Retinal pigment epithelial cell (primary cell): ENCODE data around the gene ST6GALNAC3.

Experiments
- DNase-seq: peaks from one replicate; pipeline ENCODE4 v3.0.0-alpha.2; 2010; ENCODE audit warnings: low read depth
- H3K4me3 ChIP-seq: 2 replicates; pipeline ENCODE4 v1.5.1; 2011; ENCODE audit warnings: mild to moderate bottlenecking, low read length, control low read depth, moderate library complexity
- CTCF ChIP-seq: conservative IDR thresholded peaks from 2 replicates; pipeline ENCODE4 v1.5.1; 2011; ENCODE audit warnings: low read depth, low read length, control low read depth, inconsistent platforms

Gene ST6GALNAC3

GRCh38 chr1:76388261-76388660 lies 313.7 kb downstream of the ST6GALNAC3 start:
- no peak for TF ChIP-seq CTCF
- H3K4me3 ChIP-seq = no peak overlapping the region
- DNase-seq = no peak

GRCh38 chr1:76390456-76390855 lies 315.9 kb downstream of the ST6GALNAC3 start:
- TF ChIP-seq CTCF = no peak
- DNase-seq = no peak
- no peak overlapping the region for H3K4me3 ChIP-seq

- TF ChIP-seq CTCF = no peak
- DNase-seq = no peak
- no peak overlapping the region for H3K4me3 ChIP-seq
Observed at GRCh38 chr1:76395059-76395458, 320.5 kb downstream of the ST6GALNAC3 start.

- no peak for DNase-seq
- no peak overlapping the region for H3K4me3 ChIP-seq
- no peak for TF ChIP-seq CTCF
Observed at GRCh38 chr1:76402128-76402527, 327.6 kb downstream of the ST6GALNAC3 start.

- H3K4me3 ChIP-seq = no peak overlapping the region
- no peak for TF ChIP-seq CTCF
- no peak for DNase-seq
Observed at GRCh38 chr1:76408303-76408702, 333.8 kb downstream of the ST6GALNAC3 start.

GRCh38 chr1:76410499-76410898 lies 336.0 kb downstream of the ST6GALNAC3 start:
- no peak for TF ChIP-seq CTCF
- DNase-seq = no peak
- H3K4me3 ChIP-seq = no peak overlapping the region

GRCh38 chr1:76418531-76418930 lies 344.0 kb downstream of the ST6GALNAC3 start:
- DNase-seq = no peak
- TF ChIP-seq CTCF = no peak
- H3K4me3 ChIP-seq = no peak overlapping the region
